SK-N-SH (cell line): ENCODE measurements around the gene CBX1.

Experiments
- CHD2 ChIP-seq: fragments of 150-350 bp; IDR thresholded peaks from 2 replicates; pipeline ENCODE4 v1.6.1; 2018; ENCODE audit warnings: low read length; ENCODE audit not compliant: partially characterized antibody
- CTCF ChIP-seq: fragments of 200-600 bp; sonication (generic); IDR thresholded peaks from 2 replicates; pipeline ENCODE4 v1.6.1; 2017; ENCODE audit warnings: antibody characterized with exemption, mild to moderate bottlenecking, moderate library complexity
- EZH2phosphoT487 ChIP-seq: fragments of 200-600 bp; sonication (generic); IDR thresholded peaks from 2 replicates; pipeline ENCODE4 v1.6.1; 2017; ENCODE audit warnings: low read depth, mixed run types, mild to moderate bottlenecking, antibody characterized with exemption, moderate library complexity, borderline replicate concordance
- FOXJ3 ChIP-seq: sonication (generic); formaldehyde crosslinking; IDR thresholded peaks from 2 replicates; pipeline ENCODE4 v1.5.1; 2020; ENCODE audit warnings: mild to moderate bottlenecking, missing genetic modification reagents
- MXI1 ChIP-seq: IDR thresholded peaks from 2 replicates; pipeline ENCODE4 v1.6.1; 2012; ENCODE audit warnings: mild to moderate bottlenecking, low read depth, low read length, improper control_type of control experiment
- REST ChIP-seq: IDR thresholded peaks from 2 replicates; pipeline ENCODE4 v1.6.1; 2012; ENCODE audit warnings: mild to moderate bottlenecking, low read depth, low read length, moderate library complexity
- RXRA ChIP-seq: IDR thresholded peaks from 2 replicates; pipeline ENCODE4 v1.4.0; 2012; ENCODE audit warnings: low read depth, mild to moderate bottlenecking, borderline replicate concordance
- SMC3 ChIP-seq: IDR thresholded peaks from 2 replicates; pipeline ENCODE4 v1.6.1; 2012; ENCODE audit warnings: low read depth, low read length, improper control_type of control experiment

GRCh38 chr17:48060249-48060648, 41.0 kb downstream of the CBX1 start:
- TF ChIP-seq RXRA, result no peak
- no peak for TF ChIP-seq REST
- TF ChIP-seq FOXJ3 (CRISPR knock-in tag), result no peak
- TF ChIP-seq MXI1, result no peak
- TF ChIP-seq EZH2phosphoT487, result no peak
- no peak for TF ChIP-seq CHD2
- no peak for TF ChIP-seq SMC3
- TF ChIP-seq CTCF, result no peak
